GM19035 (cell line): Measurements from ENCODE around the gene VSIG10L.
A peak's percentile ranks its signal among the peaks of the same experiment; 100 is the strongest.

ENCODE experiments used
- ATAC-seq: cut with Tn5 transposase; IDR thresholded peaks from one replicate; pipeline ENCODE4 v1.9.1; 2021; ENCODE audit not compliant: unreplicated experiment

VSIG10L gene

GRCh38 chr19:51365965-51366388 lies 24.0 kb upstream of the VSIG10L start, which contains the start of gene ETFB:
ETFB (minus strand) TSS chr19:51366388; CDS start chr19:51366326, 62 bp downstream.
- no peak for ATAC-seq

- ATAC-seq = no peak
Observed at GRCh38 chr19:51365211-51365964, 23.4 kb upstream of the VSIG10L start.

GRCh38 chr19:51364200-51365106 lies 22.5 kb upstream of the VSIG10L start:
- ATAC-seq = no peak

- no peak for ATAC-seq
Observed at GRCh38 chr19:51361239-51361638, 19.3 kb upstream of the VSIG10L start.

- ATAC-seq = no peak
Observed at GRCh38 chr19:51359294-51359693, 17.4 kb upstream of the VSIG10L start.

GRCh38 chr19:51357952-51358351 lies 16.0 kb upstream of the VSIG10L start:
- ATAC-seq = no peak

GRCh38 chr19:51356159-51356801 lies 14.3 kb upstream of the VSIG10L start:
- no peak for ATAC-seq

GRCh38 chr19:51354742-51355148 lies 12.8 kb upstream of the VSIG10L start:
- no peak for ATAC-seq

GRCh38 chr19:51354103-51354741 lies 12.3 kb upstream of the VSIG10L start:
- ATAC-seq = no peak

GRCh38 chr19:51352783-51353360 lies 10.9 kb upstream of the VSIG10L start:
- ATAC-seq = no peak

- ATAC-seq = no peak
Observed at GRCh38 chr19:51351266-51351990, 9.5 kb upstream of the VSIG10L start.

- ATAC-seq = no peak
Observed at GRCh38 chr19:51347209-51347928, 5.4 kb upstream of the VSIG10L start.

GRCh38 chr19:51346742-51347141 lies 4.8 kb upstream of the VSIG10L start:
- no peak for ATAC-seq

- no peak for ATAC-seq
Observed at GRCh38 chr19:51345076-51345620, 3.2 kb upstream of the VSIG10L start.

GRCh38 chr19:51342631-51343569 lies 961 bp upstream of the VSIG10L start:
- no peak for ATAC-seq

- no peak for ATAC-seq
Observed at GRCh38 chr19:51341066-51341465, 873 bp downstream of the VSIG10L start.

- peak; percentile 64 for ATAC-seq
Observed at GRCh38 chr19:51339687-51340656, 2.0 kb downstream of the VSIG10L start.
